HG03097 (cell line): ENCODE measurements around the gene EPHB2.
"Not testable (repeated sequence)": the region's sequence is repeated elsewhere in the genome, so short reads cannot be mapped to it uniquely, and the experiment has no call there.

Experiments
- ATAC-seq: cut with Tn5 transposase; IDR thresholded peaks from one replicate; pipeline ENCODE4 v1.9.1; 2021; ENCODE audit not compliant: unreplicated experiment, low FRiP score

Gene EPHB2

DNA sequence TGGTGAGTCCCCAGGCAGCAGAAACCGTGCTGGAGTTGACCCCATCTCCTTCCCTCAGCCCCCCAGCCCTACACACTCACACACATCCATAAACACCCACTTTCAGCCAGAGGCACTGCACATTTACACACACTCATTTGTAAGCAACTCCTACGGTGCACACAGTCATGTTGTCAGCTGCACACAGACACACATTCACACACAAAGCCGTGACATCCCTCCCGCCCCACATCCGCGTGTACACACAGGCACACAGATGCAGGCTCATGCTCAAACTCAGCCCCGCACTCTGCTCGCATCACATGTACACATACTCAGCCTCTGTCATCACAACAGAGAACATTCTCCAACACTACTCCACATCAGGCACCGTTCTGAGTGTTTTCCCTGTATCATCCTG lies 214.5 kb downstream of the EPHB2 start:
- no peak for ATAC-seq

DNA sequence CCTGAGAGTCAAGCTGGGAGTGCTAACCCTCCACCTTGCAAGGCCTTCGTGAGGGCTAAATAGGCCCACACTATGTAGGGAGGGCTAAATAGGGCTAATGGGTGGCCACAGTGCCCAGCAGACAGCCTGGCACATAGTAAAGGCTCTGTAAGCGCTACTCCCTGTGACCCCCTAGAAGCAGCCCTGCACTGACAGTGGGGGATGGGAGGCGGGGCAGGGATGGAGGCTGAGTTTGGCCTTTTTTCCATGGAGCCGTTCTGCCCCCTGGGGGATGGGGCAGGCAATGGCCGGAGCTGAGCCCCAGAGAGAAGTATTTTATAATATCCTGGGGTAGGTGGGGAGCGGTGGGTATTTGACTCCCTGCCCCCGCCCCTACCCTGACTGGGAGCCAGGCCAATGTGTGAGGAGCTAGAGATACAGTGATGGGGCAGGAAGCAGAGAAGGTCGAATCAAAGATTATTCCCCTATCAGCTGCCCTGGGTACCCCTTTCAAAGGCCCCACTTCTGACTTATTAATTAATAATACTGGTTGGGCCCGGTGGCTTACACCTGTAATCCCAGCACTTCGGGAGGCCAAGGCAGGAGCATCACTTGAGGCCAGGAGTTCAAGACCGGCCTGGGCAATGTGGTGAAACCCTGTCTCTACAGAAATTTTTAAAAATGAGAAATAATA lies 219.7 kb downstream of the EPHB2 start:
- ATAC-seq = no peak

DNA sequence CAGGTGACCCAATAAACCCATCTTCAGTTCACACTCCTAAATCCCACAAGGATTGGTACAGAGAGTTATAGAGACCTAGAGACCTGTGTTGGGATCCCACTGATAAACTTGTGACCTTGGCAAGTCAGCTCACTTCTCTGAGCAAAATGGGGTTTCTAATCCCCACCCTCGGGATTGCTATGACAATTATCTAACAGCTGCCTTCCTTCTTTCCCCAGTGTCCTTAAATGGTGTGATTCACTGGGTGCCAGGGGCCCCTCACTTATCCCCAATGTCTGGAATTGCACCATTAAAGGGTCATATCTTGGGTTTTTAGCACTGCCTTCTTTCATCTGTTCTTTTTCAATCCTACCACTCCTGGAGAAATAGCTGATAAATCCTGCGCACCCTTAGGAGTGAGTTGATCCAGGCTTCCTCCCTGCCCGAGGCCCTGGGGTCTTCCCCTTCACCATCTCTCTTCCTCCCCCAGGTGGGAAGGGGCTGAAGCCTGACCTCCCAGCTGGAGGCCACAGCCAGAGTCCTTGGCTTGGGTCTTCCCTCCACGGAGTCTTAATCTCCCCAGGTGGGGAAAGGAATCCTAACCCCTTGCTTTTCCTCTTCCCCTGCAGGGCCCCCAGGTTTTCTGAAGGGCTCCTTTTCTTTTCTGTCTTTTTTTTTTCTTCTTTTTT lies 222.3 kb downstream of the EPHB2 start:
- ATAC-seq = no peak

DNA sequence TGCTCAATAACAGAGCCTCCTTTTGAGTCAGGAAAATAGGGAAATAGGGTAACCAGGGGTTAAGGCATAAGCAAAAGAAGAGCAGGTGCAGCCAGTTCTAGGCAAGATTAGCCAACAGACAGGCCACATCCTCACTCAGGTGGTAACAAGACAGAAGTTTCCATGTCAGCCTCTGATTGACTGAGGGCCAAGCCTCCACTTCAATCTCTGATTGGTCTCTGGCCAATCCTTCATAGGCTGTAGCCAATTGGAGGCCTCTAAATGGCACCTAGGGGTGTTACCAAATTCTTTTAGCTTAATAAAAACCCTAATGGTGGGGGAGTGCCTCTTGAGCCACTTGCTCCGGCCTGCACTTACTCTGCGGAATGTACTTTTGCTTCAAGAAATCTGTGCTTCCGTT lies 224.8 kb downstream of the EPHB2 start:
- no peak for ATAC-seq

DNA sequence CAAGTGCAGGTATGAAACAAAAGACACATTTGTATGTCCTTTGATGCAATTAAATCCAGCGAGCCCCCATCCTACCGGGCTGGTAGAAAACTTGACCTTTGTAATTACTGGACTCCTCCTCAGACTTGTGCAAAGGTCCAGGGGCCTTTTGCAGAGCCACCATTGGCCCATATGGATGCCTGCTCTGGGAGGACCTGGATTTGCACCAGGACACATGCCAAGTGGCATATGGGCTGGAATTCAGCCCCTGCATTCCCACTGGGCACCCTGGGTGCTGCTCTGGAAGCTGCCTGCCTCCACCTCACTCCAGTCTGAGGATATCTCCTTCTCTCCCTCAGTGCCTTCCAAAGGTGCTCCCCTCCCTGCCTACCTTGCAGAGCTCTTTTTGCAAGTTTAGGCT lies 226.0 kb downstream of the EPHB2 start:
- no peak for ATAC-seq

DNA sequence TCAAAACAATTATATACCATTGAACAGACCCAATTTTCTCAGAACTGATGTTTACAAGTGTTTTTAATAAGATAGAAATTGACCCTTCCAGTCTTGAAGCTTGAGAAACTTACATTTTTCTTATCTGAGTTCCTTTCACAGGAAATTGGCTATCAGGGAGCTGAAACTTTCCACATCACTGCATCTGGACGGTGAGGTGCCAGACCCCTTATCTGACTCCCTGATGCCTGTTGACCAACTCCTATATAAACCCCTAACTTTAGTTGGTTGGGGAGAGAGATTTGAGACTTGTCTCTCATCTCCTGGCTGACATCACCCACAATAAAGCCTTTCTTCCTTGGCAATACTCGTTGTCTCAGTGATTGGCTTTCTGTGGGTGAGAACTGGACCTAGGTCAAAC lies 230.6 kb downstream of the EPHB2 start:
- ATAC-seq = no peak

DNA sequence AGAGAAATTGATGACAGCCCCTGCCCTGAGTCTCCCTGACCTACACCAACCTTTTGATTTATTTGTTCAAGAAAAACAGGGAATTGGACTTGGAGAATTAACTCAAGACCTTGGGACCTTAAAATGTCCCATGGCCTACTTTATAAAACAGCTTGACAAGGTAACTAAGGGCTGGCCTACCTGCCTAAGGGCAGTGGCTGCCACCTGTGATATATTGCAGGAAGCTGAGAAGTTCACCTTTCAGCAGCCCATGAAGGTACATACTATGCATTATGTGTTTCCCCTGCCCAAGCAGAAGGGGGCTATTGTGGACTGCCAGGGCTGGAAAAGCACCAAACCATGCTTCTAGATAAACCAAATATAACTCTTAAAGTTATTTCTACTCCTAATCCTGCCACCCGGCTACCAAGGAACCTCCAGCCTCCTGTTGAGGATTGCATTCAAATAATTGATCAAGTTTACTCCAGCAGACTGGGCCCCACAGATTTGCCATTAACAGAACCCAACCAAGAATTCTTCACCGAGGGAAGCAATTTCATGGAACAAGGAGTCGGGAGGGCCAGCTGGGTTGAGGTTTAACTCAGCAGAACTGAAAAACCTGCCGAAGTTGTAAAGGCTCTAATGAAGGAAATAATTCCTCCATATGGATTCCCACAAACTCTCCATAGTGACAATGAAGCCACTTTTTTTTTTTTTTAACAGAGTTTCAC lies 233.9 kb downstream of the EPHB2 start:
- no peak for ATAC-seq

DNA sequence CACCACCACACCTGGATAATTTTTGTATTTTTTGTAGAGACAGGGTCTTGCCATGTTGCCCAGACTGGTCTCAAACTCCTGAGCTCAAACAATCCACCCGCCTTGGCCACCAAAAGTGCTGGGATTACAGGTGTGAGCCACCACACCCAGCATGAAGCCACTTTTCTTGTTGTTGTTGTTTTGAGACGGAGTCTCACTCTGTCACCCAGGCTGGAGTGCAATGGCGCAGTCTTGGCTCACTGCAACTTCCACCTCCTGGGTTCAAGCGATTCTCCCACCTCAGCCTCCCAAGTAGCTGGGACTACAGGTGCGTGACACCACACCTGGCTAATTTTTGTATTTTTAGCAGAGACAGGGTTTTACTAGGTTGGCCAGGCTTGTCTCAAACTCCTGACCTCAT lies 234.5 kb downstream of the EPHB2 start:
- ATAC-seq = not testable (repeated sequence)

DNA sequence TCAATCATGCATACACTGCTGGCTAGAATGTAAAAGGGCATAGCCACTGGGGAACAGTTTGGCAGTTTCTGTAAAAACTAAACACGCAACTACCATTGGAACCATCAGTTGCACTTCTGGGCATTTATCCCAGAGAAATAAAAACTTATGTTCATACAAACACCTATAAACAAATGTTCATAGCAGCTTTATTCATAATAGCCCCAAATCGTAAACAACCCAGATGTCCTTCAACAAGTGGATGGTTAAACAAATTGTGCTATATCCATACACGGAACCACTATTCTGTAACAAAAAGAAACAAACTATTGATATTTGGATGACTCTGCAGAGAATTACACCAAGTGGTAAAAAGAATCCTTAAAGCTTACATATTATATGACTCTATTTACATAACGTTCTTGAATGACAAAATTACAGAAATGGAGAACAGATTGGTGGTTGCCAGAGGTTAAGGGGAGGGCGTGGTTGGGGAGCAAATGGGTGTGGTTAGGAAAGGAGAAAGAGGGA lies 239.2 kb downstream of the EPHB2 start:
- ATAC-seq = no peak

DNA sequence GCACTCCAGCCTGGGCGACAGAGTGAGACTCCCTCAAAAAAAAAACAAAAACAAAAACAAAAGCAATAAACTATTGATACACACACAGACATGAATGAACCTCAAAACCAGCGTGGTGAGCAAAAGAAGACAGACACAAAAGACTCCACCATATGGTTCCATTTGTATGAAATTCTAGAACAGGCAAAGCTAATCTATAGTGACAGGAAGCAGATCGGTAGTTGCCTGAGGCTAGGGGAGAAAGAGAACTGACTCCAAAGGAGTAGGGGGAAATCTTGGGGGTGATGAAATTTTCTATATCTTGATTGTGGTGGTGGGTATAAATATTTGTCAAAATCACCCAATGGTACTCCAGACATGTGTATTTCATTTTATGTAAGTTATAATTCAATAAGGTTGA lies 241.2 kb downstream of the EPHB2 start:
- ATAC-seq = no peak

DNA sequence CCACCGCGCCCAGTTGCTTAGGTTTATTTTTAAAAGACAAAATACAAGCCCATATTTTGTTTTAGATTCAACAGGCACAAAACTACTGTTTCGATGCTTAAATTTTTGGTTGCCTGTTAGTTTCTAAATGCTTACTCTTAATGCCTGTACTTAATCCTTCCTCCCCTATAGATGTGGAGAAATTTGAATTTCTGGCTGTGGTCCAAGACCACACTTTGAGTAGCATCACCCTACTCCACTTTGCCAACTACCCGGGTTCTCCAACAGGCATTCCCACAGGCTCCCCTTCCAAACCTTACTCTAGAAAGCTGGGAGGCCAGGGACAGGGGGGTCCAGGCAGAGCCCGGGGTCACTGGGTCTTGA lies 242.0 kb downstream of the EPHB2 start:
- no peak for ATAC-seq

DNA sequence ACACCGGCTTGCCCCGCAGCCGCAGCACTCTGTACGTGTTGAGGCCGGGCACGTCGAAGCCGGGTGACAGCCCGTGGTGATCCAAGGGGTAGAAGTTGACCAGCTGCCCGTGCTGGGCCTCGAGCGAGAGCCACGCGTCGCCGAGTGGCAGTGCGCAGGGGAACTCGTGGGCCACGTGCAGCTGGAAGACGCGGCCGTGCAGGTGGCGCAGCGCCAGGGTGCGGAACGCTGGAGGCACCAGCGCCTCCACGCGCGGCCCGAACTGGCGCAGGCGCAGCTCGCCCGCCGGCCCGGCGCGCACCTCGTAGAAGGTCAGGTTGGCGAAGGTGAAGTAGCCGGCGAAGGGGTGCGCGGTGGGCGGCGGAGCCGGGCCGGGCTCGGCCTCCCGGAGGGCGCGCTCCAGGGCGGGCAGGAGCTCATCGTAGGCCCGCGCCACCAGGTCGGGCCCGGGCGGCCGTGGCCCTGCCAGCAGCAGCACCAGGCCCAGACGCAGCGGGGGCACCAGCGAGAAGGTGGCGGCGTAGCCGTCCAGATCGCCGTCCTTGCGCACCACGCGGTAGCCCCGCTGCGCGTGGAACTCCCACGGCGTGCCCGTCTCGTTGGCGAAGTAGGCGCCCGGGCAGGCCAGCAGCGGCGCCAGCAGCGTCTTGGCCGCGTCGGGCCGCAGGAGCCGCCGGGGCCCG lies 242.6 kb downstream of the EPHB2 start:
- no peak for ATAC-seq

DNA sequence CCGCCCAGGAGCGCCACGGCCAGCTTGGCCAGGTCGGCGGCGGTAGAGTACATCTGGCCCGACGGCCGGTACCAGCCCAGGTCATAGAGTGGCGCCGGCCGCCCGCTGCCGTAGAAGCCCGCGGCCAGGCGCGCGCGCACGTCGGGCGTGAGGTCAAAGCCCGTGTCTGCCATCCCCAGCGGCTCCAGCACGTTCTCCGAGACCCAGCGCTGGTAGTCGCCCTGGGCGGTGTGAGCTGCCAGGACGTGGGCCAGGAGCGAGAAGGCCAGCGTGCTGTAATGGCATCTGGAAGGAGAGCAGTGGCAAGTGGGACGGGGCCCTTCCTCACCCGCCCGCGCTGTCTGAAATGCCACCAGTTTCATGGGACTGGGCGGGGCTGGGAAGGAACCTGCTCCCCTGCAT lies 243.1 kb downstream of the EPHB2 start:
- no peak for ATAC-seq

DNA sequence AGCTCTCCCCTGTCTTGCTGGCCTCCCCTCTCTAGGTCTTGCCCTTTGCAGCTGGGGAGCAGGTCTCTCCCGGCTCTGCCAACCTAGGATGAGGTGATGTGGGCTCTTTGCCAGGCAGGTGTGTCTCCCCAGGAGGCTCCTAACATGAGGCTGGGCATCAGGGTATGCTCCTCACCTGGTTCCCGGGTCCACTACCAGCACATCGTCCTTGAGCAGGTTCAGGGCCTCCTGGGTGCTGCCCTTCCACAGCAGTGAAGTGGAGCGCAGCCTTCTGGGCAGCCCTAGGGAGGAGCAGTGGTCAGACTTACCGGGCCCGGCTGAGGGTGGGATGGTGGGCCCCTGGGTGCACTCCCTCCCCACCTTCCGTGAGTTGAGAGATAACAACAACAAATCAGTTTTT lies 244.5 kb downstream of the EPHB2 start:
- ATAC-seq = no peak

DNA sequence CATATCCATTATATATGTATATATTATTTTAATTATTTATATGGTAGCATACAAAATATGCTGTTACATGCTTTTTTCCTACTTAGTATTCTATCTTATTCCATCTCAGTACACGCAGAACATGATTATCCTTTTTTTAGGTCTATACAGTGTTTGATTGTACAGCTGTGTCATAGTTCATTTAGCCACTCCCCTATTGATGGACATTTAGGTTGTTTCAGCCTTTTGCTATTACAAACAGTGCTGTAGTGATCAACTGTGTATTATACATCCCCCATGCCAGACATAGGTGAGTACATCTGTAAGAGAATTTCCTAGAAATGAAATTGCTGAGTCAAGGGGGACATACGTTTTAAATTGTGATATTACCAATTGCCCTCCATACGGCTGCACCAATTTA lies 246.4 kb downstream of the EPHB2 start:
- ATAC-seq = no peak

DNA sequence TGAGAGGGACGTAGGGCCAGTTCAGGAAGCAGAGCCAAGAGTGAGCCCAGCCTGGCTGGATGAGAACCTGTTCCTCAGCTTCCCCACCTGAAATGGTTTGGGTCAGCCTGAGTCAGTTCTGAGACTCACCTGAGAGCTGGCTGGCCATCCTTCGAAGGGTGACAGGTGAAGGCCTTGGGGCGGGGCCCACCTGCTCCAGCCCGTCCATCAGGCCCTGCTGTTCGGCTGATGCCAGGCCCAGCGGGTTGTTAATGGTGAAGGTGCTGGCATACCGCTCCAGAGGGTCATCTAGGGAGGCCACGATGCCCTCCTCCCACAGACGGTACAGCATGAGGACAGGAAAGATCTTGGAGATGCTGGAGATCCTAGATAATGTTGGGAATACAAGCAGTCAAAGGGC lies 247.9 kb downstream of the EPHB2 start:
- no peak for ATAC-seq

DNA sequence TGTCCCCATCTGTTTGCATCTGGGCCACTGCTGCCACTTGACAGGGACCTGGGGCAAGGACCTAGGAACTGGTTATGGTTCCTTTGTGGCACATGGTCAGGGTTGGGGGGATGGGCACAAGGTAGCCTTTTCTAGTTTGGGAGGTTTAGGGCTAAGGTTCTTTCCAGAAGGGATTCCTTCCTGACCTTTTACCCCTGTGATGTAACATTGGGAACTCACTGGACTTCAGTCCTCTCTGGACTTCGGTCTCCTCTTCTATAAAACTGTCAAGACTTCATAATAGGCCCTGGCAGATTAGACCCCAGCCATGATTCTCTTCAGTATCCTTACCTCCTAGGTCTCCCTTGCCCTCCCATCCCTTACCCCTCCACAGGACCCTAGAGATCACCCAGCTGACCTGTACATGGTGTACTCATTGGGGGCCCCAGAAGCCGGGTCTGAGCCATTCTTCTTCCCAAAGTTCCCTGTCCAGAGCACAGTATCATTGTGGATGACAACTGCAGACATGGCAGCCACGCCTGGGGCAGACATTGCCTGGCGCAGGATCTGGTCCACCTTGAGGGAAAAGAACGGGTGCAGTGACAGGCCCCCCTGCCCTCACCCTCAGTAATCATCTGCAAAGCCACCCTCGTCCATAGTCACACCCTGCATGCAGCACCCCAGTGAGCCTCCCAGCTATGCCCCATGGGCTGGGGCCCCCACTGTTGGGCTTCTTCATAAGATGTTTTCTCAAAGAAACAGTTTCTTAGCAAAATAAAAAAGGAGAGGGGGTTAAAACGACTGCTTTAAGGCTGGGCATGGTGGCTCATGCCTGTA lies 249.1 kb downstream of the EPHB2 start:
- no peak for ATAC-seq

DNA sequence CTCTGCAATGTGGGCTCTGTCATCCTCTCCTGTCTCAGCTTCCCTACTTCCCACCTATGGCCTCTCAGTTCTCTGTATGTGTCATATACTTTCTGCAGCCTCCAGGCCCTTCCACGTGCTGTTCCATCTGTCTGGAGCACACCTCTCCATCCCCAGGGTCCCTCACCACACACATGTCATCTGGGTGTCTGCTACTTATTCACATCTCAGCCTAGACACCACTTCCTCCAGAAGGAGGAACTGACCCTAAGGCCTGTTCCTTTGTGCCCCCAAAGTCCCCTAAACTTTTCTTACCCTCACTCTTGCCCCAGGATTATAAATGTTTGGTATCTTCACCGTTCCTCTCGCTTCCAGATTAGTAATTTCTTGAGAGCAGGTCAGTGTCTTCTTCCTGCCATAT lies 251.9 kb downstream of the EPHB2 start:
- ATAC-seq = no peak

DNA sequence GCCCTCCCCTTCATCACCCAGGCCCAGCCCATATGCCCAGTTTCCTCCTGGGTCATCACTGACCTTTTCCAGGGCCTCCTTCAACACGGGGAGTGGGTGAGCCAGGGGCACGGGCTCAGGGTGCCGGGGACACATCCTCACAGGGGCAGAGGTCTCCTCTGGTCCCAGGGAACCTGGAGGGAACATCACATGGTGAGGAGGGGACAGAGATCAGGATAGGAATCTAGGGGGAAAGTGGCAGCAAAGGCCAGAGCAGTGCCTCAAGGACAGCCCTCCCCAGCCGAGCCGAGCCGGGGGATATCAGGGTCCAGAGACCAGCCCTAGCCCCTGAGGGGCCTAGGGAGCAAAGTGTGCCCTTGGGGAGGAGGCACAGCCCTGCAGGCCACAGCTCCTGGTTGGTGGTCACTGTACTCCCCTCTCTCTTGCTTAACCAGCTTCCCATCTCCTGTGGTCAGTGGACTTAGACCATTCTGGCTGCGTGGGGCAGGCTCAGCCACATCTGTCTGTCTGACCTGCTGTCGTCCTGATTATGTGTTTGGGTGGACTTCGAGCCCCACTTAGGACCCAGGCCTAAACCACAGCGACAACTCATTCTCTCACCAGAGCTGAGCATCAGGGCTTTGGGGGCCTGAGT lies 252.5 kb downstream of the EPHB2 start:
- ATAC-seq = no peak

DNA sequence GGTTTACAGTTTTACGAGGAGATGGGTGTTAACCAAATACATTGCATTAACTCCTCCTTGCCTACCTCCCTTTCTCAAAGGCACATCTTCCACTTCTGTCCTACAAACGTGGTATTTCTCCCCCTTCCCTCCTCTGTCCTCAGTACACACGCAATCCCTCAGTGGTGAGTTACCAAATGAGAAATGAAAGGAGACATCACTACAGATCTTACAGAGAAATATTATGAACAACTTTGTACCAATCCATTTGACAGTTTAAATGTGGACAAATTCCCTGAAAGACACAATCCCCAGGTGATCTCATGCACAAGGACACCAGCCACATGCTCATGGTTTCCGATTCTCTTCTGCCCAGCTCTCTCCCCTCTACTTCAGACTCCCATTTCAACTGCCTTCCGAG lies 255.7 kb downstream of the EPHB2 start:
- ATAC-seq = no peak
